ENCODE data around the gene IFT20. TPM values are rescaled to one million over a fixed set of nuclear protein-coding genes. Genes with fewer than 3 reads are reported as not detected.

IFT20 gene
- total and polyA plus RNA-seq, 2 experiments from 2014 or later: 13.2 to 32.3 TPM

GRCh38 chr17:28320215-28321061 is 14.8 kb downstream of the IFT20 start (continued):
- no peak for TF ChIP-seq ZNF462 (CRISPR knock-in tag; IDR thresholded peaks at IDR 0.05)
- TF ChIP-seq NANOG (IDR thresholded peaks at IDR 0.05; ENCODE audit: borderline replicate concordance): no peak
- no peak for TF ChIP-seq EZH2 (IDR thresholded peaks at IDR 0.05; ENCODE audit: low read depth, unreplicated experiment)
- no peak for TF ChIP-seq POLR2AphosphoS5 (IDR thresholded peaks at IDR 0.05; ENCODE audit: low read depth)

GRCh38 chr17:28319598-28319935 is 15.7 kb downstream of the IFT20 start:
- Mint-ChIP-seq H3K27ac (peak overlapping the region; percentile 95), H3K9me3 (no peaks in the 10 kb centered on the region; the same call in 2 of the 3 replicates), H3K36me3 (ENCODE audit: low read depth) (peaks cover 29% of the 10 kb centered on the region), H3K27me3 (ENCODE audit: insufficient read depth, low read depth, poor library complexity) (peaks cover 19% of the 10 kb centered on the region), H3K4me3 (peak overlapping the region; percentile 83), H3K4me1 (peaks cover 47% of the 10 kb centered on the region)
- TF ChIP-seq EZH2phosphoT487 (IDR thresholded peaks at IDR 0.05; ENCODE audit: unreplicated experiment) (no peak), JUNB (IDR thresholded peaks at IDR 0.05; ENCODE audit: unreplicated experiment) (no peak), CREB1 (CRISPR knock-in tag; IDR thresholded peaks at IDR 0.05; ENCODE audit: low read depth) (no peak)
- Histone ChIP-seq H3K36me3 (ENCODE audit: insufficient read depth) (no peaks in the 10 kb centered on the region), H2AFZ (no peak overlapping the region), H3K27me3 (ENCODE audit: insufficient read depth) (no peaks in the 10 kb centered on the region), H3K4me1 (ENCODE audit: insufficient read depth) (peaks cover 49% of the 10 kb centered on the region), H4K20me1 (replicated peaks; ENCODE audit: insufficient read depth) (peaks cover 45% of the 10 kb centered on the region), H3K4me2 (peak overlapping the region; percentile 94), H3F3A (replicated peaks; ENCODE audit: low read depth) (peaks cover 5% of the 10 kb centered on the region; the same call in 1 of the 2 replicates), H3K79me2 (replicated peaks; ENCODE audit: insufficient read depth) (peaks cover 55% of the 10 kb centered on the region), H3K4me3 (peak overlapping the region; percentile 80), H3K27ac (ENCODE audit: low read depth) (peak overlapping the region; percentile 70), H3K9me2 (ENCODE audit: insufficient read depth) (no peaks in the 10 kb centered on the region)
- DNase-seq (ENCODE audit: low spot score) (no peak), ATAC-seq (no peak)

Measured in GM23338 (cell line).